Caco-2 (cell line): Measurements from ENCODE around the gene RNF145. TPM values are rescaled to one million over a fixed set of nuclear protein-coding genes. Genes with fewer than 3 reads are reported as not detected.

ENCODE experiments used
- Bru-seq: library from RNA; stranded (reverse); fragments of 400-500 nt; gene quantifications from one replicate; lab custom pipeline; 2021; lab: Mats Ljungman, UMichigan
- BruChase-seq, 2 experiments: library from RNA; stranded (reverse); fragments of 400-500 nt; gene quantifications; one replicate each; lab custom pipeline; 2021; lab: Mats Ljungman, UMichigan
- BruUV-seq: library from RNA; stranded (reverse); fragments of 400-500 nt; replicated peaks from 2 replicates; lab custom pipeline; 2021; lab: Mats Ljungman, UMichigan
- CTCF ChIA-PET: fragments of 300-600 bp; sonication (Branson Sonifier 250); formaldehyde crosslinking; loops from one replicate; lab custom pipeline; 2022; ENCODE audit warnings: antibody characterized with exemption; lab: Charles Lee
- POLR2A ChIA-PET: fragments of 300-600 bp; sonication (Branson Sonifier 250); formaldehyde crosslinking; loops from one replicate; lab custom pipeline; 2022; ENCODE audit warnings: antibody characterized with exemption; lab: Charles Lee
- DNase-seq, 2 experiments: peaks; one replicate each; pipeline versions ENCODE4 v3.0.0 to v3.0.0-alpha.2; 2020 to 2022
- H3K27me3 ChIP-seq: replicated peaks from 2 replicates; pipeline ENCODE4 v1.6.0; 2011; ENCODE audit warnings: low read length; ENCODE audit not compliant: control insufficient read depth, insufficient read depth
- H3K36me3 ChIP-seq: 2 replicates; pipeline ENCODE4 v1.5.1; 2011; ENCODE audit warnings: low read length; ENCODE audit not compliant: control insufficient read depth, insufficient read depth
- H3K4me1 ChIP-seq: fragments of 250-450 bp; sonication (Bioruptor Pico); 2 replicates; pipeline ENCODE4 v1.5.1; 2020; ENCODE audit warnings: mild to moderate bottlenecking
- H3K4me3 ChIP-seq: 2 replicates; pipeline ENCODE4 v1.5.1; 2011; ENCODE audit warnings: low read depth, mild to moderate bottlenecking, control low read depth, low read length
- H3K9me3 ChIP-seq: fragments of 250-450 bp; sonication (Bioruptor Pico); 2 replicates; pipeline ENCODE4 v1.5.1; 2020; ENCODE audit warnings: mild to moderate bottlenecking, moderate library complexity
- H3K27ac Mint-ChIP-seq: one replicate; pipeline ENCODE4 v1.8.0; 2022; ENCODE audit warnings: mixed read lengths; ENCODE audit not compliant: unreplicated experiment
- H3K27me3 Mint-ChIP-seq: one replicate; pipeline ENCODE4 v1.8.0; 2022; ENCODE audit warnings: mixed read lengths; ENCODE audit not compliant: insufficient read depth, unreplicated experiment
- H3K36me3 Mint-ChIP-seq: one replicate; pipeline ENCODE4 v1.8.0; 2022; ENCODE audit warnings: mild to moderate bottlenecking, mixed read lengths; ENCODE audit not compliant: insufficient read depth, unreplicated experiment
- H3K4me1 Mint-ChIP-seq: one replicate; pipeline ENCODE4 v1.8.0; 2022; ENCODE audit warnings: low read depth, mixed read lengths; ENCODE audit not compliant: unreplicated experiment
- H3K4me3 Mint-ChIP-seq: one replicate; pipeline ENCODE4 v1.8.0; 2022; ENCODE audit warnings: mild to moderate bottlenecking, moderate library complexity, mixed read lengths; ENCODE audit not compliant: unreplicated experiment
- H3K9me3 Mint-ChIP-seq: one replicate; pipeline ENCODE4 v1.8.0; 2022; ENCODE audit warnings: mixed read lengths; ENCODE audit not compliant: unreplicated experiment
- intact Hi-C: fragments of 100-400 bp; cut with micrococcal nuclease; formaldehyde crosslinking; loops from one replicate; pipeline ENCODE4 v1.10.0; 2022; ENCODE audit not compliant: unreplicated experiment
- long read RNA-seq: library from polyadenylated mRNA; stranded (forward); transcript quantifications from one replicate; pipeline ENCODE4 v2.0.0, GENCODE V29; 2022
- total RNA-seq: library from RNA; stranded (reverse); gene quantifications from 2 replicates; pipeline ENCODE4 v1.2.3, GENCODE V29; 2022
- TF ChIP-seq, protein P1 (sequence below), 2 experiments: fragments of 200-600 bp in 1 of 2; IDR thresholded peaks; 1 replicate in 1 of 2; 2 replicates in 1 of 2; pipeline versions ENCODE4 v1.5.1 to v1.8.0; 2011 to 2022; ENCODE audit warnings: antibody characterized with exemption in 1 of 2, control low read depth in 1 of 2, inconsistent platforms in 1 of 2, low read depth in 1 of 2, low read length in 1 of 2, mild to moderate bottlenecking in 1 of 2, moderate library complexity in 1 of 2; ENCODE audit not compliant: insufficient read depth in 1 of 2, severe bottlenecking in 1 of 2, unreplicated experiment in 1 of 2

The RNF145 gene, protein sequence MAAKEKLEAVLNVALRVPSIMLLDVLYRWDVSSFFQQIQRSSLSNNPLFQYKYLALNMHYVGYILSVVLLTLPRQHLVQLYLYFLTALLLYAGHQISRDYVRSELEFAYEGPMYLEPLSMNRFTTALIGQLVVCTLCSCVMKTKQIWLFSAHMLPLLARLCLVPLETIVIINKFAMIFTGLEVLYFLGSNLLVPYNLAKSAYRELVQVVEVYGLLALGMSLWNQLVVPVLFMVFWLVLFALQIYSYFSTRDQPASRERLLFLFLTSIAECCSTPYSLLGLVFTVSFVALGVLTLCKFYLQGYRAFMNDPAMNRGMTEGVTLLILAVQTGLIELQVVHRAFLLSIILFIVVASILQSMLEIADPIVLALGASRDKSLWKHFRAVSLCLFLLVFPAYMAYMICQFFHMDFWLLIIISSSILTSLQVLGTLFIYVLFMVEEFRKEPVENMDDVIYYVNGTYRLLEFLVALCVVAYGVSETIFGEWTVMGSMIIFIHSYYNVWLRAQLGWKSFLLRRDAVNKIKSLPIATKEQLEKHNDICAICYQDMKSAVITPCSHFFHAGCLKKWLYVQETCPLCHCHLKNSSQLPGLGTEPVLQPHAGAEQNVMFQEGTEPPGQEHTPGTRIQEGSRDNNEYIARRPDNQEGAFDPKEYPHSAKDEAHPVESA
- total RNA-seq (28.3 and 38.7 TPM in 2 replicates), Bru-seq, nascent RNA (percentile 89 among the genes with signal in this experiment), BruChase-seq, experiment 1, labeled RNA remaining after a 2-hour chase (percentile 82 among the genes with signal in this experiment), BruChase-seq, experiment 2, labeled RNA remaining after a 6-hour chase (percentile 77 among the genes with signal in this experiment)
- long read RNA-seq, partial matches to known transcripts: 25 of 29 reads
- long read RNA-seq, other reads (novel, unspliced or antisense): 3 of 29 reads

DNA sequence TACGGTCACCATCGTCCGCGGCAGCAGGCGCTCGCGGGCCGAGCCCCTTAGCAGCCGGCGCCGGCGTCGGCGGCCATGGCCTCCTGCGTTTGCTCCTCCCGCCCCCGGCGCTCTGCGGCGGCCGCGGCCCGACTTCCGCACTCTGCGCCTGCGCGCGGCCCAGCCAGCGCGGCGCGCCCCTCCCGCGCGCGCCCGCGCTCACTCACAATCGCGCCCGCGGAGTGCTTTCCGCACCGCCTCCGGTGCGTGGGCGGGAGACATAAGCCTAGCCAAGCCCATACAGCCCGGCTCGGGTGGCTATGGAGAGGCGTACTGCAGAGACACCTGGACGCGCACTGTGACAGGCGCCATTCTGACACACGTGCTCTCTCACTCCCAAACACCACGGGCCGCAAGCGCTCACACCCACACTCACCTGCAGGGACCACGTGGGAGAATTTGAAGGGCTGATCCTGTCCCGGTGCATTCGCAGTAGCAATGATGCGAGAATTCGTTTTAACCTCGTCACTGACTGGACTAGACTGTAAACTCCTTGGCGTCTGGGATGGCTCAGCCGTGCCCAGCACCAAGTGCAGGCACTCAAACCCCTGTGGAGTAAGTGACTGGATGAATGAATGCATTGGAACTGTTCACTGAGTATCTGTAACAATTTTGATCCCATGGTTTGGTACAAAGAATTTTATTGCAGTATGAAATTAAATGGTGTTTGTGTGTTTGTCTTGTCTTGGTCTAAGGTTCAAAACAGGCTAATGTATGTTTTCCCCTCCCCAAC lies at the start of gene RNF145:
Gene RNF145, minus strand, starts transcription at position 116 of the 772 bp plus-strand sequence. CDS start 5,936 bp downstream, outside the sequence.
- Mint-ChIP-seq H3K9me3 (no peaks in the 10 kb centered on the region), H3K4me3 (peak within 1 kb of the TSS; percentile 99), H3K27me3 (no peaks in the 10 kb centered on the region), H3K27ac (peak within 1 kb of the TSS; percentile 97), H3K36me3 (peaks cover 15% of the 10 kb centered on the region), H3K4me1 (peaks cover 25% of the 10 kb centered on the region)
- peaks cover 23% of the 10 kb centered on the region for H3K4me1 ChIP-seq
- H3K9me3 ChIP-seq: no peaks in the 10 kb centered on the region
- intact Hi-C loops: loop anchor here (1.0 kb wide), 1 partner anchor 54 kb away; the partner anchor contains the start of gene UBLCP1
- H3K36me3 ChIP-seq: no peaks in the 10 kb centered on the region; the same call in 1 of the 2 replicates
- H3K27me3 ChIP-seq: no peaks in the 10 kb centered on the region
- BruUV-seq: TSS peak; percentile 73
- TF ChIP-seq, protein P1, sequence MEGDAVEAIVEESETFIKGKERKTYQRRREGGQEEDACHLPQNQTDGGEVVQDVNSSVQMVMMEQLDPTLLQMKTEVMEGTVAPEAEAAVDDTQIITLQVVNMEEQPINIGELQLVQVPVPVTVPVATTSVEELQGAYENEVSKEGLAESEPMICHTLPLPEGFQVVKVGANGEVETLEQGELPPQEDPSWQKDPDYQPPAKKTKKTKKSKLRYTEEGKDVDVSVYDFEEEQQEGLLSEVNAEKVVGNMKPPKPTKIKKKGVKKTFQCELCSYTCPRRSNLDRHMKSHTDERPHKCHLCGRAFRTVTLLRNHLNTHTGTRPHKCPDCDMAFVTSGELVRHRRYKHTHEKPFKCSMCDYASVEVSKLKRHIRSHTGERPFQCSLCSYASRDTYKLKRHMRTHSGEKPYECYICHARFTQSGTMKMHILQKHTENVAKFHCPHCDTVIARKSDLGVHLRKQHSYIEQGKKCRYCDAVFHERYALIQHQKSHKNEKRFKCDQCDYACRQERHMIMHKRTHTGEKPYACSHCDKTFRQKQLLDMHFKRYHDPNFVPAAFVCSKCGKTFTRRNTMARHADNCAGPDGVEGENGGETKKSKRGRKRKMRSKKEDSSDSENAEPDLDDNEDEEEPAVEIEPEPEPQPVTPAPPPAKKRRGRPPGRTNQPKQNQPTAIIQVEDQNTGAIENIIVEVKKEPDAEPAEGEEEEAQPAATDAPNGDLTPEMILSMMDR (IDR thresholded peaks at IDR 0.05; ENCODE audit: insufficient read depth in 1 of 2, low read depth in 1 of 2, low read length in 1 of 2, severe bottlenecking in 1 of 2, unreplicated experiment in 1 of 2): no peak
- POLR2A ChIA-PET: no interaction called here
- H3K4me3 ChIP-seq: peak within 1 kb of the TSS; percentile 76
- CTCF ChIA-PET: no interaction called here
- DNase-seq: peak; percentile 79 to 80

DNA sequence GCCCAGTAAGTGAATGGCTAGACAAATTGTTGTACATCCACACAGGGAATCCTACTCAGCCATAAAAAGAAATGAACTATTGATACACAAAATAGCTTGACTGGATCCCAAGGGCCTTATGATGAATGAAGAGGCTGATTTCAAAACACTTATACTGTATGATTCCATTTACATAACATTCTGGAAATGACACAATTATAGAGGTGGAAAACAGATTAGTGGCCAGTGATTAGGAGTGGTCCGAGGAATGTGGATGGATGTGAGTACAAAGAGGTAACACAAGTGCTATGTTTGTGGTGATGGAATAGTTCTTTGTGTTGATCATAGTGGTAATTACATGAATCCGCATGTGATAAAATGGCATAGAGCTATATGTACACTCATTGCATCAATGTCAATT lies 49.0 kb upstream of the RNF145 start:
- no peaks in the 10 kb centered on the region for H3K9me3 ChIP-seq
- ChIA-PET CTCF (no interaction called here), POLR2A (no interaction called here)
- H3K4me3 ChIP-seq: no peak overlapping the region
- no peaks in the 10 kb centered on the region for H3K36me3 ChIP-seq
- H3K27ac Mint-ChIP-seq: no peak overlapping the region
- TF ChIP-seq, protein P1 (IDR thresholded peaks at IDR 0.05; ENCODE audit: insufficient read depth in 1 of 2, low read depth in 1 of 2, low read length in 1 of 2, severe bottlenecking in 1 of 2, unreplicated experiment in 1 of 2): no peak
- peaks cover 7% of the 10 kb centered on the region for H3K36me3 Mint-ChIP-seq
- H3K4me1 Mint-ChIP-seq: peaks cover 6% of the 10 kb centered on the region
- H3K4me3 Mint-ChIP-seq: no peak overlapping the region
- H3K27me3 Mint-ChIP-seq: peaks cover 14% of the 10 kb centered on the region
- peaks cover 15% of the 10 kb centered on the region for H3K9me3 Mint-ChIP-seq
- peaks cover 6% of the 10 kb centered on the region; the same call in 1 of the 2 replicates for H3K4me1 ChIP-seq
- BruUV-seq: no TSS peak
- peaks cover 1% of the 10 kb centered on the region for H3K27me3 ChIP-seq
- intact Hi-C loops: no loop called here
- no peak for DNase-seq
